ENCODE results near the gene SLC9A3.

The SLC9A3 gene

GRCh38 chr5:535846-536698 is 11.8 kb upstream of the SLC9A3 start:
- H3K4me1 ChIP-seq (ENCODE audit: control insufficient read depth, low read depth, low read length) = no peaks in the 10 kb centered on the region
- H3K36me3 ChIP-seq (ENCODE audit: control insufficient read depth, low read depth, low read length) = no peaks in the 10 kb centered on the region
- no peaks in the 10 kb centered on the region for H3K9me3 ChIP-seq (ENCODE audit: control insufficient read depth, low read depth, low read length)
- no peak overlapping the region for H3K9ac ChIP-seq (ENCODE audit: low read length)
- no peak overlapping the region for H3K27ac ChIP-seq (ENCODE audit: low read length)
- peaks cover 9% of the 10 kb centered on the region for H3K27me3 ChIP-seq (ENCODE audit: control insufficient read depth, insufficient read depth, low read length)
- H3K4me3 ChIP-seq (ENCODE audit: low read length) = no peak overlapping the region

DNA sequence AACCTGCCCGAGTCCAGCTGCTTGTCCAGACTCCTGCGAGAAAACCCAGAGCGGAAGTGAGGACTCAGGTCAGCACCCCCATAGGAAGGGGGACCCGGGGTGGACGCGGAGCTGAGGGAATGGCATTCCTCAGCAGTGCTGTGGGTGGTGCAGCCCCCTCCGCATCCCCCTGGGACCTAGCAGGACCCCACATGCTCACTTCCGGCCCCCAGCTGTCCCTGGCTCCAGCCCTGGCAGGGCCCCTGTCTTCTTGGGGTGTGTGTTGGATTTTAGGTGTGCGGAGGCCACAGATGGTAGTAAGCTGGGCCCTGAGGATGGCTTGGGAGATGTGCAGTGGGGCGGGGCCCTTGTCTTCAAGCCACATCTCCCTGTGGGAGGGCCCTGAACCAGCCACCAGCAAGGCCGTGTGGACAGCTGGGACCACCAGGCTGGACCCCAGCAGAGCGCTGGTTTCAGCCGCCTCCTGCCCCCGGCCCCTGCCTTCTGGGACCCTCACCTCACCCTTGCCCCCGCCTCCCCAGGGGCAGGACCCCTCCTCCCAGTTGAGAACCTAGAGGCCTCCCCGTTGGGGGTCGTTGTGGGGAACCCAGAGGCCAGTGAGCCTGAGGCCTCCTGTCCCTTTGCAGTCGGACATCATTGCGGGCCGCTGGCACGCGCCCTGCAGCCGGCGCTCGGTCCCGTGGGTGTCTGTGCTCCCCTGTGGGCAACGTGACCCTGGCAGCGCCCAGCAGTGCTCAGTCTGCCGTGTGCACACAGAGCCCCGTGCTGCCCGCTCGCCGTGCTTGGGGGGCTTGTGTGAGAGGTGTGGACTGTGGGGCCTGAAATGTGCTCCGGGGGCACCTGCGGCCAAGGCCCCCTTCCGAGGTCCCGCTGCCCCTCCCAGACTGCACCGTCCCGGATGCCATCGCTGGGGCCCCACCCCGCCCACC is 10.8 kb upstream of the SLC9A3 start:
- H3K36me3 ChIP-seq (ENCODE audit: control insufficient read depth, low read depth, low read length) = no peaks in the 10 kb centered on the region
- H3K27ac ChIP-seq (ENCODE audit: low read length) = no peak overlapping the region
- no peak overlapping the region for H3K4me3 ChIP-seq (ENCODE audit: low read length)
- H3K9ac ChIP-seq (ENCODE audit: low read length) = no peak overlapping the region
- H3K9me3 ChIP-seq (ENCODE audit: control insufficient read depth, low read depth, low read length) = no peaks in the 10 kb centered on the region
- H3K4me1 ChIP-seq (ENCODE audit: control insufficient read depth, low read depth, low read length) = no peaks in the 10 kb centered on the region
- peaks cover 19% of the 10 kb centered on the region for H3K27me3 ChIP-seq (ENCODE audit: control insufficient read depth, insufficient read depth, low read length)

DNA sequence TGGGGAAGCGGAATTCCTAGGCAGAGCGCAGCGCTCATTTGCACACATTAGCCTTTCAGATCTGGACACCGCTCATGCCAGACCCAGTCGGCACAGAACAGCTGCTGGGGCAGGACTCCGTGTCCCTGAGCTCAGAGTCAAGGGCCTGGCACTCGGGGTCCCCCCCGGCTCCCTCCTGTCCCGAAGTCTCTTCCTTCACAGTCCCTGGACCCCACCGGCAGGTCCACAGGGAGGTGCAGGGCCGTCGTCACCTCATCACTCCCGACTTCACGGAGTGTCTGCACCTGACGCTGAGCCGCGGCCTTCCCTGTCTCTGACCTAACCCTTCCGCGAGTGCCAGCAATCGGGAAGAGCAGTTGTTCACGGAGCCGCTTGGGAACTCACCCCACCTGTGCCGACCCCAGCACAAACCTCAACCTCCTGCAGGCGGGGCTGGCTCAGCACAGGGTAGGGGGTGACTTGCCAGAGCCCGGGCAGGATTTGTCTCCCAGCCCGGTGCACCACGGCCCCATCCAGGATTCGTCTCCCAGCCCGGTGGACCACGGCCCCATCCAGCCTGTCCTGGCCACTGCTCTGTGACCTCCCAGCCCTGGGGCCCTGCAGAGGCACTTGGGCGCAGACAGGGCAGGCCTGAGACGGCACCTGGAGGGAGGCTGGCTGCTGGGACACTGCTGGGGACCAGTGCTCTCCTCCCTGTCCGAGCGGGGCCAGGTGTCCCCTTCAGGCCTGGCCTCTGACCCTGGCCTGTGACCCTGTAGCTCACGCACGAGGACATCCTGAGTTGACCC is 9.9 kb upstream of the SLC9A3 start:
- Histone ChIP-seq H3K27ac (ENCODE audit: low read length) (no peak overlapping the region), H3K27me3 (ENCODE audit: control insufficient read depth, insufficient read depth, low read length) (peaks cover 28% of the 10 kb centered on the region), H3K4me3 (ENCODE audit: low read length) (no peak overlapping the region), H3K36me3 (ENCODE audit: control insufficient read depth, low read depth, low read length) (no peaks in the 10 kb centered on the region), H3K9ac (ENCODE audit: low read length) (no peak overlapping the region), H3K9me3 (ENCODE audit: control insufficient read depth, low read depth, low read length) (no peaks in the 10 kb centered on the region), H3K4me1 (ENCODE audit: control insufficient read depth, low read depth, low read length) (peaks cover under 1% of the 10 kb centered on the region)

GRCh38 chr5:533243-533954 is 9.2 kb upstream of the SLC9A3 start:
- H3K4me1 ChIP-seq (ENCODE audit: control insufficient read depth, low read depth, low read length) = peaks cover 3% of the 10 kb centered on the region
- peaks cover 34% of the 10 kb centered on the region for H3K27me3 ChIP-seq (ENCODE audit: control insufficient read depth, insufficient read depth, low read length)
- no peaks in the 10 kb centered on the region for H3K9me3 ChIP-seq (ENCODE audit: control insufficient read depth, low read depth, low read length)
- no peak overlapping the region for H3K27ac ChIP-seq (ENCODE audit: low read length)
- no peak overlapping the region for H3K9ac ChIP-seq (ENCODE audit: low read length)
- H3K4me3 ChIP-seq (ENCODE audit: low read length) = no peak overlapping the region
- no peaks in the 10 kb centered on the region for H3K36me3 ChIP-seq (ENCODE audit: control insufficient read depth, low read depth, low read length)

DNA sequence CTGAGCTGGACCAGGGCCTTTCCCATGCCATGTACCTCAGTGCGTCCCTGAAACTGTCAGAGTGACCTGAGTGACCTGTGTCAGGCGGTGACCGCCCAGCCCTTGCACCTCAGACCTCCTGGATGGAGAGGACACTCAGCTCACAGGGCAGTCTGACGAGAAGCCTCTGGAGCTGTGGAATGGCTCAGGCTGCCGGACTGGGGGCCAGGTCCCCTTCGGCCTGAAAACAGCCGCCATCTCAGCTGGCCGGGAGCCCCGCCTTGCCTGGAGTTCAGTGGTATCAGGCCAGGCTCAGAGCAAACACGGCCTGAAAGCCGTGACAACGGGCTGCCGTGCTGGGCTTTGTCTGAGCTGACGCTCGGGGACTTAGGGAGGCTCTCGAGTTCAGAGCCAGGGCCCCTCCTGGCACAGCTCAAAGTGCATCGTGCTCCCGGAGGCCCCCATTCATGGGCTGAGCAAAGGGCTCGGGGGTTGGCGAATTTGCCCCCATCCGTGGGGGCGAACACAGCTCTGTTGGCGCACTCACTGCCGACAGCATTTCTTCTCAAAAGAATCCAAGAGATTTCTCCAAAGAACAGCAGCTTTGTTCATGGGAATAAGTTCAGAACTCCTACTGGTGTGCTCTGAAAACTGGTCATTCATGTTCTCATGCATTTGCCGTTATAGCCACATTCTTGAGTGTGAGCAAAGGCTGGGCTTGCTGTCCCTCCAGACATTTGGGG is 8.4 kb upstream of the SLC9A3 start:
- Histone ChIP-seq H3K4me3 (ENCODE audit: low read length) (no peak overlapping the region), H3K9me3 (ENCODE audit: control insufficient read depth, low read depth, low read length) (no peaks in the 10 kb centered on the region), H3K4me1 (ENCODE audit: control insufficient read depth, low read depth, low read length) (peaks cover 3% of the 10 kb centered on the region), H3K36me3 (ENCODE audit: control insufficient read depth, low read depth, low read length) (no peaks in the 10 kb centered on the region), H3K9ac (ENCODE audit: low read length) (no peak overlapping the region), H3K27ac (ENCODE audit: low read length) (no peak overlapping the region), H3K27me3 (ENCODE audit: control insufficient read depth, insufficient read depth, low read length) (peaks cover 40% of the 10 kb centered on the region)

- Histone ChIP-seq H3K4me1 (ENCODE audit: control insufficient read depth, low read depth, low read length) (peaks cover 3% of the 10 kb centered on the region), H3K27me3 (ENCODE audit: control insufficient read depth, insufficient read depth, low read length) (peaks cover 49% of the 10 kb centered on the region), H3K4me3 (ENCODE audit: low read length) (no peak overlapping the region), H3K9ac (ENCODE audit: low read length) (no peak overlapping the region), H3K36me3 (ENCODE audit: control insufficient read depth, low read depth, low read length) (no peaks in the 10 kb centered on the region), H3K9me3 (ENCODE audit: control insufficient read depth, low read depth, low read length) (no peaks in the 10 kb centered on the region), H3K27ac (ENCODE audit: low read length) (no peak overlapping the region)
Measured at GRCh38 chr5:531749-532315, 7.6 kb upstream of the SLC9A3 start.

DNA sequence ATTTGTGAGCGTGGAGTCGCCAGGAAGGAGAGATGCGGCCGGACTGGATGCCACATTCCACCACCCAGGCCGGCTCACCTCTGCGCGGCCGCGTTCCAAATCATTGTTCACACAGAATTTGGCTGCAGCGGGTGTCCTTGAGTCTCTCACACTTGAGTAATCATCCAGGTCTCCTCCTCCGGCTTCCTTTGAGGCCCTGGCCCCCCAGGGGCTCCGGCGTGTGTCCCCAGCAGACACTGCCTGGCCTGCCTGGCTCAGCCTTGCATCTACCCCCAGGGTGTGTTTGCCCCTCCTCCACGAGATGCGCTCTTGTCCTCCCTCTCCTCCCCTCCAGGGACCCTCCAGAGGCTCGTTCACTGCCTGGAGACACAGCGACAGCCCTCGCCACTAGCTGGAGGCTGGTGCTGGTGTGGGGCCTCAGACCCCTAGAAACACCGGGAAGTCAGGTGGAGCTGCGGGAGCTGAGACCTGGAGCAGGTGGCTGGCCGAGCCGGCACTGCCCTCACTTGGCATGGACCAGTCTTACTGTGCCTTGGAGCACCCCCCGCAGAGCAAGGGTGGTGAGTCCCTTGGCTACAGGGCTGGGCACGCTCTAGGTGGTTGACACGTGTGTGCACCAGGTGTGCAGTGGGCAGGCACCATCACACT is 7.0 kb upstream of the SLC9A3 start:
- Histone ChIP-seq H3K9ac (ENCODE audit: low read length) (no peak overlapping the region), H3K9me3 (ENCODE audit: control insufficient read depth, low read depth, low read length) (no peaks in the 10 kb centered on the region), H3K27me3 (ENCODE audit: control insufficient read depth, insufficient read depth, low read length) (peaks cover 55% of the 10 kb centered on the region), H3K36me3 (ENCODE audit: control insufficient read depth, low read depth, low read length) (no peaks in the 10 kb centered on the region), H3K4me1 (ENCODE audit: control insufficient read depth, low read depth, low read length) (peaks cover 3% of the 10 kb centered on the region), H3K27ac (ENCODE audit: low read length) (no peak overlapping the region), H3K4me3 (ENCODE audit: low read length) (no peak overlapping the region)

- H3K36me3 ChIP-seq (ENCODE audit: control insufficient read depth, low read depth, low read length) = no peaks in the 10 kb centered on the region
- H3K27me3 ChIP-seq (ENCODE audit: control insufficient read depth, insufficient read depth, low read length) = peaks cover 64% of the 10 kb centered on the region
- no peak overlapping the region for H3K9ac ChIP-seq (ENCODE audit: low read length)
- no peaks in the 10 kb centered on the region for H3K9me3 ChIP-seq (ENCODE audit: control insufficient read depth, low read depth, low read length)
- peaks cover 3% of the 10 kb centered on the region for H3K4me1 ChIP-seq (ENCODE audit: control insufficient read depth, low read depth, low read length)
- H3K27ac ChIP-seq (ENCODE audit: low read length) = no peak overlapping the region
- no peak overlapping the region for H3K4me3 ChIP-seq (ENCODE audit: low read length)
Measured at GRCh38 chr5:530001-530955, 6.0 kb upstream of the SLC9A3 start.
